K562 (cell line): ENCODE data around the gene NPEPPS. TPM values are rescaled to one million over a fixed set of nuclear protein-coding genes. Genes with fewer than 3 reads are reported as not detected.

Experiments used
- C11orf30 ChIP-seq: fragments of 450-650 bp; IDR thresholded peaks from 2 replicates; pipeline ENCODE4 v1.6.1; 2016; ENCODE audit warnings: low read depth, mild to moderate bottlenecking
- CEBPZ ChIP-seq: fragments of 150-350 bp; IDR thresholded peaks from 2 replicates; pipeline ENCODE4 v1.6.1; 2014; ENCODE audit warnings: low read depth, mild to moderate bottlenecking, low read length, borderline replicate concordance
- COPS2 ChIP-seq: fragments of 450-650 bp; conservative IDR thresholded peaks from 2 replicates; pipeline ENCODE4 v1.6.1; 2016; ENCODE audit warnings: mild to moderate bottlenecking, moderate library complexity
- FOXA3 ChIP-seq, 2 experiments: fragments of 450-650 bp in 1 of 2; sonication (generic) in 1 of 2; formaldehyde crosslinking; IDR thresholded peaks in 1 of 2; conservative IDR thresholded peaks in 1 of 2; 2 replicates each; pipeline versions ENCODE4 v1.4.0 to v1.8.0; 2020 to 2022; ENCODE audit warnings: mild to moderate bottlenecking in 2 of 2, missing genetic modification reagents in 1 of 2
- FUS ChIP-seq: fragments of 200-400 bp; formaldehyde crosslinking; optimal IDR thresholded peaks from 2 replicates; pipeline ENCODE3; 2017; ENCODE audit warnings: low read depth, low read length
- HNRNPLL ChIP-seq: fragments of 200-400 bp; formaldehyde crosslinking; IDR thresholded peaks from 2 replicates; pipeline ENCODE4 v1.6.1; 2017; ENCODE audit warnings: low read length, low read depth, mild to moderate bottlenecking; ENCODE audit not compliant: poor library complexity, severe bottlenecking
- MEIS2 ChIP-seq: fragments of 450-650 bp; IDR thresholded peaks from 2 replicates; pipeline ENCODE4 v1.6.1; 2014; ENCODE audit warnings: mild to moderate bottlenecking; ENCODE audit not compliant: partially characterized antibody
- MTF1 ChIP-seq: fragments of 250-450 bp; sonication (Bioruptor Pico); IDR thresholded peaks from 2 replicates; pipeline ENCODE4 v1.9.0; 2021; ENCODE audit warnings: moderate library complexity, mild to moderate bottlenecking, inconsistent platforms, borderline replicate concordance
- NONO ChIP-seq, 2 experiments: fragments of 200-400 bp in 1 of 2; fragments of 450-650 bp in 1 of 2; formaldehyde crosslinking in 1 of 2; IDR thresholded peaks; 2 replicates each; pipeline ENCODE4 v1.6.1; 2017; ENCODE audit warnings: low read depth in 2 of 2, mild to moderate bottlenecking in 2 of 2, moderate library complexity in 2 of 2, low read length in 1 of 2
- RBFOX2 ChIP-seq: fragments of 200-400 bp; formaldehyde crosslinking; IDR thresholded peaks from 2 replicates; pipeline ENCODE4 v1.6.1; 2017; ENCODE audit warnings: low read depth, mild to moderate bottlenecking, low read length, moderate library complexity
- SRSF3 ChIP-seq: fragments of 200-400 bp; formaldehyde crosslinking; IDR thresholded peaks from 2 replicates; pipeline ENCODE4 v1.6.1; 2016; ENCODE audit warnings: mild to moderate bottlenecking, low read length, moderate library complexity; ENCODE audit not compliant: insufficient read depth
- STAT5B ChIP-seq: fragments of 250-450 bp; sonication (Bioruptor Pico); IDR thresholded peaks from 2 replicates; pipeline ENCODE4 v1.8.0; 2021; ENCODE audit warnings: mild to moderate bottlenecking, inconsistent platforms
- STAT6 ChIP-seq: sonication (generic); formaldehyde crosslinking; IDR thresholded peaks from 2 replicates; pipeline ENCODE4 v1.8.1; 2023; ENCODE audit warnings: mild to moderate bottlenecking, missing genetic modification reagents
- TCF15 ChIP-seq: fragments of 250-450 bp; sonication (Bioruptor Pico); IDR thresholded peaks from 2 replicates; pipeline ENCODE4 v1.8.0; 2022; ENCODE audit warnings: moderate library complexity, mild to moderate bottlenecking, inconsistent platforms
- TFAM ChIP-seq: fragments of 250-450 bp; sonication (Bioruptor Pico); conservative IDR thresholded peaks from 2 replicates; pipeline ENCODE4 v1.5.0; 2021; ENCODE audit warnings: mild to moderate bottlenecking, moderate library complexity
- ZFP36 ChIP-seq: fragments of 150-350 bp; IDR thresholded peaks from 2 replicates; pipeline ENCODE4 v1.6.1; 2018; ENCODE audit warnings: low read length, low read depth; ENCODE audit not compliant: partially characterized antibody
- ZKSCAN1 ChIP-seq: fragments of 150-350 bp; IDR thresholded peaks from 2 replicates; pipeline ENCODE4 v1.6.1; 2016; ENCODE audit warnings: low read depth, low read length
- ZNF140 ChIP-seq: fragments of 250-450 bp; sonication (Bioruptor Pico); IDR thresholded peaks from 2 replicates; pipeline ENCODE4 v1.8.0; 2021; ENCODE audit warnings: moderate library complexity, mild to moderate bottlenecking, inconsistent platforms
- ZNF354B ChIP-seq: fragments of 250-450 bp; sonication (Bioruptor Pico); IDR thresholded peaks from 2 replicates; pipeline ENCODE4 v1.4.0; 2020
- ZNF561 ChIP-seq: fragments of 450-650 bp; formaldehyde crosslinking; conservative IDR thresholded peaks from 2 replicates; pipeline ENCODE4 v1.4.0; 2020; ENCODE audit warnings: mild to moderate bottlenecking, moderate library complexity
- ZNF695 ChIP-seq: fragments of 450-650 bp; formaldehyde crosslinking; IDR thresholded peaks from 2 replicates; pipeline ENCODE4 v1.4.0; 2020; ENCODE audit warnings: mild to moderate bottlenecking, moderate library complexity
- ZNF785 ChIP-seq: fragments of 250-450 bp; sonication (Bioruptor Pico); IDR thresholded peaks from 2 replicates; pipeline ENCODE4 v1.4.0; 2020; ENCODE audit warnings: mild to moderate bottlenecking
- polyA plus RNA-seq, 8 experiments: library from polyadenylated mRNA; depleted of rRNA in 4 of 8; stranded (reverse) in 5 of 8; unstranded in 3 of 8; fragments of >200 nt; fragmentation: Nextera tagmentation in 2 of 8; fragmentation: Illumina TruSeq in 1 of 8; extraction: Ambion mirVana in 2 of 8; extraction: Trizol in 1 of 8; gene quantifications; 2 replicates each; pipeline versions ENCODE4 v1.2.1 to v1.2.3, GENCODE V29; 2011 to 2014; ENCODE audit warnings: inconsistent platforms in 1 of 8, missing spikeins in 1 of 8
- total RNA-seq, 7 experiments: library from RNA; depleted of rRNA in 6 of 7; stranded (reverse); fragments of >200 nt in 6 of 7; fragmentation: Illumina TruSeq in 2 of 7; extraction: Trizol in 2 of 7; gene quantifications; 2 replicates each; pipeline versions ENCODE4 v1.2.1 to v1.2.3, GENCODE V29; 2011 to 2021; ENCODE audit warnings: low replicate concordance in 1 of 7

NPEPPS gene
- total and polyA plus RNA-seq, 9 of the 15 experiments (the other 6 are each of a cell fraction or from before 2014, with no cell fraction given), result 21.4 to 108 (median 46.0) TPM

GRCh38 chr17:47650525-47651522 lies 119.9 kb downstream of the NPEPPS start (continued):
- TF ChIP-seq STAT6 (CRISPR knock-in tag) (no peak), CEBPZ (no peak), ZFP36 (no peak), RBFOX2 (peak; percentile 70), ZNF354B (no peak), SRSF3 (no peak), COPS2 (no peak), ZNF695 (CRISPR knock-in tag) (no peak), ZNF561 (CRISPR knock-in tag) (no peak), TFAM (CRISPR knock-in tag) (no peak), ZNF785 (CRISPR knock-in tag) (no peak), NONO (IDR thresholded peaks at IDR 0.05; ENCODE audit: low read depth in 2 of 2, low read length in 1 of 2) (no peak), C11orf30 (no peak), MTF1 (CRISPR knock-in tag) (no peak), ZNF140 (CRISPR knock-in tag) (no peak), FOXA3 (CRISPR knock-in tag; conservative IDR thresholded peaks at IDR 0.05 in 1 of 2, IDR thresholded peaks at IDR 0.05 in 1 of 2) (no peak), HNRNPLL (no peak), FUS (no peak), ZKSCAN1 (no peak), STAT5B (no peak), TCF15 (CRISPR knock-in tag) (no peak), MEIS2 (no peak)
